ENCODE measurements around the gene FOXK1. TPM values are rescaled to one million over a fixed set of nuclear protein-coding genes. Genes with fewer than 3 reads are reported as not detected.

Gene FOXK1
- total and polyA plus RNA-seq, 7 donors, result 4.2 to 26.4 (median 16.8) TPM

GRCh38 chr7:4722308-4722707 is 40.2 kb downstream of the FOXK1 start:
- intact Hi-C loops (cut with DNase I), result loop anchor here in 1 of 2 donors (5.0 kb wide), 1 partner anchor 40 kb away; the partner anchor contains the start of gene FOXK1
- DNase-seq (no peak), ATAC-seq (no peak)
- Histone ChIP-seq H3K27ac (no peak overlapping the region), H3K36me3 (ENCODE audit: insufficient read depth in 1 of 2, low read depth in 1 of 2) (peaks cover 0 to 4% of the 10 kb centered on the region in 2 donors), H3K4me1 (peaks cover 44% of the 10 kb centered on the region), H3K27me3 (ENCODE audit: insufficient read depth in 3 of 3, low read length in 2 of 3) (no peaks in the 10 kb centered on the region), H3K9me3 (no peaks in the 10 kb centered on the region), H3K4me3 (no peak overlapping the region)
- no peak for TF ChIP-seq CTCF (IDR thresholded peaks at IDR 0.05)
- WGBS, 3 donors, result 91 to 94% (median 92%) methylated on average over 20 of the region's 20 CpGs

- TF ChIP-seq CTCF (IDR thresholded peaks at IDR 0.05), result no peak
Measured at GRCh38 chr7:4722960-4723630, 41.0 kb downstream of the FOXK1 start.

GRCh38 chr7:4724648-4725013 is 42.5 kb downstream of the FOXK1 start:
- TF ChIP-seq CTCF (IDR thresholded peaks at IDR 0.05), result no peak
- intact Hi-C loops (cut with DNase I), result loop anchor here in 1 of 2 donors (5.0 kb wide), 1 partner anchor 42 kb away; the partner anchor contains the start of gene FOXK1
- Histone ChIP-seq H3K4me3 (peak overlapping the region; percentile 69), H3K9me3 (no peaks in the 10 kb centered on the region), H3K27me3 (ENCODE audit: insufficient read depth in 3 of 3, low read length in 2 of 3) (no peaks in the 10 kb centered on the region), H3K27ac (peak overlapping the region; percentile 97), H3K4me1 (peaks cover 44% of the 10 kb centered on the region), H3K36me3 (ENCODE audit: insufficient read depth in 1 of 2, low read depth in 1 of 2) (peaks cover 0 to 4% of the 10 kb centered on the region in 2 donors)
- DNase-seq (no peak), ATAC-seq (peak in 3 of 4 donors; percentile 5 to 14 (median 12))
- WGBS, 3 donors, result 23 to 43% (median 23%) methylated on average over 5 to 6 of the region's 6 CpGs

More at GRCh38 chr7:4722960-4723630, 41.0 kb downstream of the FOXK1 start:
- WGBS, 3 donors, result 74 to 78% (median 76%) methylated on average over 29 to 30 of the region's 30 CpGs
- H3K9me3 ChIP-seq, result no peaks in the 10 kb centered on the region
- peak overlapping the region; percentile 97 for H3K27ac ChIP-seq
- no peaks in the 10 kb centered on the region for H3K27me3 ChIP-seq (ENCODE audit: insufficient read depth in 3 of 3, low read length in 2 of 3)
- intact Hi-C loops (cut with DNase I), result loop anchor here in 1 of 2 donors (5.0 kb wide), 1 partner anchor 41 kb away; the partner anchor contains the start of gene FOXK1
- no peak overlapping the region for H3K4me3 ChIP-seq
- ATAC-seq (no peak), DNase-seq (no peak)
- peaks cover 44% of the 10 kb centered on the region for H3K4me1 ChIP-seq
- peaks cover 0 to 4% of the 10 kb centered on the region in 2 donors for H3K36me3 ChIP-seq (ENCODE audit: insufficient read depth in 1 of 2, low read depth in 1 of 2)

- Histone ChIP-seq H3K27me3 (ENCODE audit: insufficient read depth in 3 of 3, low read length in 2 of 3) (no peaks in the 10 kb centered on the region), H3K4me1 (peaks cover 44% of the 10 kb centered on the region), H3K27ac (peak overlapping the region; percentile 97), H3K36me3 (ENCODE audit: insufficient read depth in 1 of 2, low read depth in 1 of 2) (peaks cover 0 to 4% of the 10 kb centered on the region in 2 donors), H3K9me3 (no peaks in the 10 kb centered on the region), H3K4me3 (peak overlapping the region; percentile 69)
- ATAC-seq (peak; percentile 89 to 93 (median 91)), DNase-seq (peak; percentile 79 to 90)
- TF ChIP-seq CTCF (IDR thresholded peaks at IDR 0.05), result no peak
- intact Hi-C loops (cut with DNase I), result no loop called here
- 3 to 7% (median 3%) methylated on average over 46 to 48 of the region's 48 CpGs for WGBS, 3 donors
Measured at GRCh38 chr7:4725014-4725849, 43.1 kb downstream of the FOXK1 start.
